Mesothelial cell of epicardium (in vitro differentiated cells): ENCODE measurements around the gene CXCL17. TPM values are rescaled to one million over a fixed set of nuclear protein-coding genes. Genes with fewer than 3 reads are reported as not detected.

Source experiments
- DNase-seq, 2 experiments: peaks; one replicate each; pipeline ENCODE4 v3.0.0; 2021; ENCODE audit warnings: low spot score in 2 of 2; ENCODE audit not compliant: unreplicated experiment in 2 of 2
- H3K27ac Mint-ChIP-seq: 2 replicates; pipeline ENCODE4 v1.8.0; 2021; ENCODE audit warnings: mixed read lengths
- H3K27me3 Mint-ChIP-seq: 2 replicates; pipeline ENCODE4 v1.8.0; 2021; ENCODE audit warnings: low read depth, mixed read lengths
- H3K36me3 Mint-ChIP-seq: 2 replicates; pipeline ENCODE4 v1.8.0; 2021; ENCODE audit warnings: mixed read lengths
- H3K4me1 Mint-ChIP-seq: 2 replicates; pipeline ENCODE4 v1.8.0; 2021; ENCODE audit warnings: mixed read lengths
- H3K4me3 Mint-ChIP-seq: 2 replicates; pipeline ENCODE4 v1.8.0; 2021; ENCODE audit warnings: mild to moderate bottlenecking, moderate library complexity, mixed read lengths
- H3K9me3 Mint-ChIP-seq: 2 replicates; pipeline ENCODE4 v1.8.0; 2021; ENCODE audit warnings: mixed read lengths
- total RNA-seq: library from RNA; stranded (reverse); gene quantifications from 3 replicates; pipeline ENCODE4 v1.2.1, GENCODE V29; 2021
- TF ChIP-seq, protein P1 (sequence below): fragments of 200-600 bp; sonication (generic); IDR thresholded peaks from one replicate; pipeline ENCODE4 v1.5.0; 2021; ENCODE audit warnings: antibody characterized with exemption; ENCODE audit not compliant: unreplicated experiment

CXCL17 gene
- total RNA-seq, 1 donor from 2014 or later = not detected

GRCh38 chr19:42410371-42410770 lies 32.4 kb downstream of the CXCL17 start:
- Mint-ChIP-seq H3K9me3 (no peaks in the 10 kb centered on the region), H3K27ac (no peak overlapping the region), H3K27me3 (no peaks in the 10 kb centered on the region), H3K36me3 (peaks cover 6% of the 10 kb centered on the region), H3K4me3 (no peak overlapping the region), H3K4me1 (peaks cover 5% of the 10 kb centered on the region)
- TF ChIP-seq, protein P1, sequence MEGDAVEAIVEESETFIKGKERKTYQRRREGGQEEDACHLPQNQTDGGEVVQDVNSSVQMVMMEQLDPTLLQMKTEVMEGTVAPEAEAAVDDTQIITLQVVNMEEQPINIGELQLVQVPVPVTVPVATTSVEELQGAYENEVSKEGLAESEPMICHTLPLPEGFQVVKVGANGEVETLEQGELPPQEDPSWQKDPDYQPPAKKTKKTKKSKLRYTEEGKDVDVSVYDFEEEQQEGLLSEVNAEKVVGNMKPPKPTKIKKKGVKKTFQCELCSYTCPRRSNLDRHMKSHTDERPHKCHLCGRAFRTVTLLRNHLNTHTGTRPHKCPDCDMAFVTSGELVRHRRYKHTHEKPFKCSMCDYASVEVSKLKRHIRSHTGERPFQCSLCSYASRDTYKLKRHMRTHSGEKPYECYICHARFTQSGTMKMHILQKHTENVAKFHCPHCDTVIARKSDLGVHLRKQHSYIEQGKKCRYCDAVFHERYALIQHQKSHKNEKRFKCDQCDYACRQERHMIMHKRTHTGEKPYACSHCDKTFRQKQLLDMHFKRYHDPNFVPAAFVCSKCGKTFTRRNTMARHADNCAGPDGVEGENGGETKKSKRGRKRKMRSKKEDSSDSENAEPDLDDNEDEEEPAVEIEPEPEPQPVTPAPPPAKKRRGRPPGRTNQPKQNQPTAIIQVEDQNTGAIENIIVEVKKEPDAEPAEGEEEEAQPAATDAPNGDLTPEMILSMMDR = no peak
- DNase-seq = no peak

DNA sequence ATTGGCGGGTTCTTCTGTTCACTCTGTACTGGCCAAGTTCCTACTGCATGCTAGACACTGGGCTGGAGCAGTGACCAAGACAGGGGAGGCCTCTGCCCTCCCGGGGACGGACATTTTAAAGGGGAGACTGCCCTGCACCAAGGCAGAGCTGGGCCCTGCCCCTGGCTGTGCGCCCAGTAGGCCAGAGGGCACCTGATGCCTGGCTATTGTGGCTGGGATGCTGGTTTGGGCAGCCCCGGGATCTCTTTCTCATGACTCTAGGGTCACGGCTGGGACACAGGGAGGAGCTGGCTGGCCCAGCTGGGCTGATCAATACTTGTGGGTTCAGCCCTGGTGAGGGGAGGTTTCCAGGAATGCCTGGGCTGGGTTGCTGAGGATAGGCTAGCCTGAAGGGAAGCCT lies 33.3 kb downstream of the CXCL17 start:
- TF ChIP-seq, protein P1 = no peak
- DNase-seq = no peak
- Mint-ChIP-seq H3K27me3 (no peaks in the 10 kb centered on the region), H3K9me3 (no peaks in the 10 kb centered on the region), H3K27ac (no peak overlapping the region), H3K4me3 (no peak overlapping the region), H3K36me3 (peaks cover 6% of the 10 kb centered on the region), H3K4me1 (peaks cover 5% of the 10 kb centered on the region)

GRCh38 chr19:42407816-42408175 lies 35.0 kb downstream of the CXCL17 start:
- Mint-ChIP-seq H3K27ac (no peak overlapping the region), H3K36me3 (peaks cover 4% of the 10 kb centered on the region), H3K4me1 (peaks cover 6% of the 10 kb centered on the region), H3K9me3 (no peaks in the 10 kb centered on the region), H3K27me3 (no peaks in the 10 kb centered on the region), H3K4me3 (no peak overlapping the region)
- TF ChIP-seq, protein P1 = no peak
- DNase-seq = no peak

GRCh38 chr19:42407085-42407815 lies 35.5 kb downstream of the CXCL17 start:
- Mint-ChIP-seq H3K27me3 (no peaks in the 10 kb centered on the region), H3K27ac (no peak overlapping the region), H3K36me3 (peaks cover 4% of the 10 kb centered on the region), H3K4me3 (no peak overlapping the region), H3K9me3 (no peaks in the 10 kb centered on the region), H3K4me1 (peaks cover 9% of the 10 kb centered on the region)
- TF ChIP-seq, protein P1 = no peak
- DNase-seq = no peak

DNA sequence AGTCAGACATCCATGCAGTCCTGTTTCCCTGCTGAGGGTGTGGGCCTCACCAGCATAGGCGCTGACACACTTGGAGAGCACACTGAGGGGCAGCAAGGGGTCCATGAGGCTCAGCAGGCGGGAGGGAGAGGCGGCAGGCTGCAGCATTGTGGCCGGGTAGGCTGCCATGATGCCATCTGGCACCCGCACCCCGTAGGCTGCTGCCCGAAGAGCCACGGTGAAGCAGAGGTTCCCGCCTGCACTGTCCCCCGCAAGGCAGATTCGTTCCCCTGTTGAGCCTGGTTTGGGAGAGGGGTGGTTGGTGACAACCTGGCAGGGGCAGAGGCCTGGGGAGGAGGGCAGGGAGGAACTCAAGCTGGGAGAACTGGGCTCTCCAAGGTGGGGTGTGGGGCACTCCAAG lies 36.6 kb downstream of the CXCL17 start:
- H3K27me3 Mint-ChIP-seq = no peaks in the 10 kb centered on the region
- H3K4me1 Mint-ChIP-seq = peaks cover 14% of the 10 kb centered on the region
- peaks cover 4% of the 10 kb centered on the region for H3K36me3 Mint-ChIP-seq
- DNase-seq = no peak
- TF ChIP-seq, protein P1 = no peak
- no peaks in the 10 kb centered on the region for H3K9me3 Mint-ChIP-seq
- no peak overlapping the region for H3K4me3 Mint-ChIP-seq
- H3K27ac Mint-ChIP-seq = no peak overlapping the region

DNA sequence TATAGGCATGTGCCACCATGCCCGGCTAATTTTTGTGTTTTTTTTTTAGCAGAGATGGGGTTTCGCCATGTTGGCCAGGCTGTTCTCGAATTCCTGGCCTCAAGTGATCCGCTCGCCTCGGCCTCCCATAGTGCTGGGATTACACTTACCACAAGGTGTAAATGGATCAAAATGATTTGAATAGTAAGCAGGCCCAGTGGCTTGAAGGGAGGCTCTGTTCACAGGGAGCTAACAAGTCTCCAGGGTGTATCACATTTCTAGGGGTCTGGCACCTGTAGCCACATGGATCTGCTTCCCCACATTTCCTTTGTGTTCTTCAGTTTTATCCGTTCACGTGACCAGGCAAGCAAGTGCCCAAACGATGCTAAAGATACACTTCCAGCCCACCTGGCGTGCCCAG lies 39.2 kb downstream of the CXCL17 start:
- no peak for DNase-seq
- TF ChIP-seq, protein P1 = no peak
- H3K4me1 Mint-ChIP-seq = peaks cover 16% of the 10 kb centered on the region
- H3K4me3 Mint-ChIP-seq = peak overlapping the region; percentile 10
- H3K9me3 Mint-ChIP-seq = no peaks in the 10 kb centered on the region
- peaks cover 4% of the 10 kb centered on the region for H3K36me3 Mint-ChIP-seq
- no peaks in the 10 kb centered on the region for H3K27me3 Mint-ChIP-seq
- no peak overlapping the region for H3K27ac Mint-ChIP-seq
